Fibroblast of pulmonary artery (primary cell): ENCODE data around the gene ARHGEF7.

Experiments used
- DNase-seq: peaks from one replicate; pipeline ENCODE4 v3.0.0-alpha.2; 2010; ENCODE audit warnings: low read depth
- H3K4me3 ChIP-seq: replicated peaks from 2 replicates; pipeline ENCODE4 v1.5.1; 2011; ENCODE audit warnings: low read depth, mild to moderate bottlenecking, control low read depth, low read length, moderate library complexity
- CTCF ChIP-seq: IDR thresholded peaks from 2 replicates; pipeline ENCODE4 v1.5.1; 2011; ENCODE audit warnings: mild to moderate bottlenecking, control low read depth, low read length, inconsistent platforms; ENCODE audit errors: missing control alignments

ARHGEF7 gene

DNA sequence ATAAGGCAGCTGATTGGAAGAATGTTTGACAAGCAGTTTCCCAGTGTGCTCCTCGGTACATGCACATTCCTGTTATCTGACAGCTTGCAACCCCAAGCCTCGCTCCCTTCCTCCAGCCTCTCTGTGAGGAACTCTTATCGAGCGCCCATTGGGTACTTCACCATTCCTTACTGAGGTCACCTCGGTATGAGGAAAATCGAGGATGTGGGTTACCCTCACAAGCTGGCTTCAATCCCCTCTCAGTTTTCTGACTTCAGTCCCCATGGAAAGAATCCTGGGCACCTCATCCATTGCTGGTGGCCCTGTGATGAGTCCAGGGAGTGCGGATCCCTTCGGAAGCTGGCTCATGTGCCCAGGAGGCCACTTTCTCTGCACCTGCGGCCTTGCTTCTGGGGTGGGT, 222.6 kb downstream of the ARHGEF7 start:
- TF ChIP-seq CTCF = no peak
- DNase-seq = no peak
- H3K4me3 ChIP-seq = no peak overlapping the region

DNA sequence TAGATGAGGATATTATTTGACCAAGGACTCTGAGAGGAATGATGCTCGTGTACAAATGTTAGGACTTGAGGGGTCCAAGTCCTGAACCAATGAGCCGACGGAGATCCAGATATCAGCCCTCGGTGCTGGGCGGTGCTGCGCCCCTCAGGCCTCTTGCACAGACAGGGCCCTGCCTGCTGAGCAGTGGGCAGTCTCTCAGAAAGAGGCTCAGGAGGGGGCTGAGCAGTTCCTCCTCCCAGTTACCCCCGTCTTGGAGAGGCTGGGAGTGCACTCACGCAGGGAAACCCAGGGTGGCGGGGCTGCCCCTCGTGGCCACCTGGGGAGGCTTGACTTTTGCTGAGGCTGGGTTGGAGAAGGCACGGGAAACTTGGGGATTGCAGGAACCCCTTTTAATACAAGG, 223.7 kb downstream of the ARHGEF7 start:
- no peak for DNase-seq
- H3K4me3 ChIP-seq = no peak overlapping the region

DNA sequence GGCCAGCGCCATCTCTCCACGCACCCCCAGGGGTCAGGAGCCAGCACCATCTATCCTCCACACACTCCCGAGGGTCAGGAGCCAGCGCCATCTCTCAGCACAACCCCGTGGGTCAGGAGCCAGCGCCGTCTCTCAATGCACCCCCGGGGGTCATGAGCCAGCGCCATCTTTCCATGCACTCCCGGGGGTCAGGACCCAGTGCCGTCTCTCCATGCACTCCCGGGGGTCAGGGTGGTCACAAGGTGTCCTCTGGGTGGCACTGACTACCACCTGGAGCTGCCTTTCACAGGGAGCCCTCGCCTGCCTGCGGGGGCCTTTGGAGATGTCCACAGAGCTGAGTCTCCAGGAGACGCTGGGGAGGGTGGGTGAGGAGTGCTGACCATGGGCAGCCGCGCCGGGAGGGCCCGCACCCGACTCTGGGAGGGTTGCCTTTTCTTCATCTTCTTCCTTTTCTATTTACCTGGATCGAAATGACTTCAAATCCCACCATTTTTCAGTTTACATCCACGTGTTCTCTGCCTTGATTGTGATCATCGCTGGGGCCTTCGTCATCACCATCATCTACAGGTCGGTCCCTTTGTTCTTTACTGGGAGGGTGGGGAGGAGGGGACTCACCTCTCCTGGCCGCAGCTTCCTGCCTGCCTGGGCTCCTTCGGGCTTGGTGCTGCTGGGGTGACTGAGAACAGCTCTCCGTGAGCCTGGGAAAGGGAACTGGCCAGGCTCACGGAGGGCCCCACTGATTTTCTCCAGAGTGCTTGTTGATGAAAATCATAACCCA, 224.4 kb downstream of the ARHGEF7 start:
- no peak overlapping the region for H3K4me3 ChIP-seq
- no peak for DNase-seq
- no peak for TF ChIP-seq CTCF

More for the DNA sequence above, 223.7 kb downstream of the ARHGEF7 start:
- no peak for TF ChIP-seq CTCF

- TF ChIP-seq CTCF = no peak
- H3K4me3 ChIP-seq = no peak overlapping the region
- DNase-seq = no peak
These were observed 226.8 kb downstream of the ARHGEF7 start for GRCh38 chr13:111341886-111342285.

DNA sequence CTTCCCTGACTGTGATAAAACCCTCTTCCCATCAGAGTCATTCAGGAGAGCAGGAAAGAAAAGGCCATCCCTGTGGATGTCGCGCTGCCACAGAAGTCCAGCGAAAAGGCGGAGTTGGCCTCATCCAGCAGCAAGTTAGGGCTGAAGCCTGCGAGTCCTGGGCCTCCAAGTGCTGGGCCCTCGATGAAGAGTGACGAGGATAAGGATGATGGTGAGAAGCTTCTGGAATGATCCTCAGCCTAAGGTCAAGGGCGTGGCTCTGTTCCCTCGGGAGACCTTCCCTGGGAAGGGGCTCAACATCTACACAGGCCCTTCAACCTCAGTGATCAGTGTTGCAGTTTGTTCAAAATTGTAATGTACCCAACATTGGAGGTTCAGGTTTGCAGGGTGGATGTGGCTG, 227.6 kb downstream of the ARHGEF7 start:
- no peak for TF ChIP-seq CTCF
- no peak for DNase-seq
- no peak overlapping the region for H3K4me3 ChIP-seq

DNA sequence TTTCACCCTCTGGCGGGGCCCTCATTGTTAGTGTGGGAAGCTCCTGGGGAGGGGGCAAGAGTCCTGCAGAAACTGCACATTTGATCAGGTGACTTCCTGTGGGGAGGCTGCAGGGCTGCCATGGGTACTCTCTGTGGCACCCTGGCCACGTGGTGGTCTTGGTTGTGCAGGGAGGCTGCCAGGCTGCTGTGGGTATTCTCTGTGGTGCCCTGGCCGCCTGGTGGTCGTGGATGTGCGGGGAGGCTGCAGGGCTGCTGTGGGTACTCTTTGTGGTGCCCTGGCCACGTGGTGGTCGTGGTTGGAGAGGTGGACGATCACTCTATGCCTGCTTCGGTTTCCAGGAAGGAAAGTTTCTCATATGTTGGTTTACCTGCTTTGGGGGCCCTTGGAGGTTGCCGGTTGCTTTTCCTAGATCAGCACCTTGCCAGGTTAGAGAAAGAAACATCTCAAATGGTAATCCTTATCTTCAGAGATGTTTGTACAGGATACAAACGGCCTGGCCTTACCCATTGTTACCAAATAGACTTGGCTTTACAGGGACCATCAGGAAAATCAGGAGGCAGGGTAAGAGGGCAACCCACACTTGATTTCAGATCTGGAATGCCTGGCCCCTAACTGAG, 228.2 kb downstream of the ARHGEF7 start:
- no peak overlapping the region for H3K4me3 ChIP-seq
- TF ChIP-seq CTCF = no peak
- DNase-seq = no peak
